Urinary bladder (tissue), 4 donors: Measurements from ENCODE around the gene PDZD2. TPM values are rescaled to one million over a fixed set of nuclear protein-coding genes. Genes with fewer than 3 reads are reported as not detected.

Experiments used
- DNase-seq: peaks from one replicate; pipeline ENCODE4 v3.0.0-alpha.2; 2015; ENCODE audit errors: extremely low spot score
- H3K27ac ChIP-seq: one replicate; pipeline ENCODE4 v1.5.1; 2013; ENCODE audit warnings: low read depth, mild to moderate bottlenecking, moderate library complexity
- H3K36me3 ChIP-seq: one replicate; pipeline ENCODE4 v1.6.1; 2013; ENCODE audit warnings: mild to moderate bottlenecking, moderate library complexity; ENCODE audit not compliant: insufficient read depth
- H3K4me1 ChIP-seq: one replicate; pipeline ENCODE4 v1.6.1; 2013; ENCODE audit warnings: mild to moderate bottlenecking, moderate library complexity; ENCODE audit not compliant: insufficient read depth
- H3K4me3 ChIP-seq: one replicate; pipeline ENCODE4 v1.5.1; 2013; ENCODE audit warnings: low read depth, low read length
- WGBS: extraction: QIAGEN DNeasy Blood & Tissue Kit; methylation state at CpG from one replicate; pipeline ENCODE4 v1.1.7; 2013; 5-methylcytosine and 5-hydroxymethylcytosine counted together
- polyA plus RNA-seq: library from polyadenylated mRNA; stranded (reverse); fragments of 200-250 nt; gene quantifications from one replicate; pipeline ENCODE4 v1.2.3, GENCODE V29; 2013
- total RNA-seq: library from RNA; depleted of rRNA; stranded (reverse); fragments of >200 nt; gene quantifications from one replicate; pipeline ENCODE4 v1.2.3, GENCODE V29; 2014
- donor health status: healthy with polysubstance abuse.
- donor health status: healthy.

PDZD2 gene
- total and polyA plus RNA-seq, 2 donors = 4.5 to 8.1 TPM

DNA sequence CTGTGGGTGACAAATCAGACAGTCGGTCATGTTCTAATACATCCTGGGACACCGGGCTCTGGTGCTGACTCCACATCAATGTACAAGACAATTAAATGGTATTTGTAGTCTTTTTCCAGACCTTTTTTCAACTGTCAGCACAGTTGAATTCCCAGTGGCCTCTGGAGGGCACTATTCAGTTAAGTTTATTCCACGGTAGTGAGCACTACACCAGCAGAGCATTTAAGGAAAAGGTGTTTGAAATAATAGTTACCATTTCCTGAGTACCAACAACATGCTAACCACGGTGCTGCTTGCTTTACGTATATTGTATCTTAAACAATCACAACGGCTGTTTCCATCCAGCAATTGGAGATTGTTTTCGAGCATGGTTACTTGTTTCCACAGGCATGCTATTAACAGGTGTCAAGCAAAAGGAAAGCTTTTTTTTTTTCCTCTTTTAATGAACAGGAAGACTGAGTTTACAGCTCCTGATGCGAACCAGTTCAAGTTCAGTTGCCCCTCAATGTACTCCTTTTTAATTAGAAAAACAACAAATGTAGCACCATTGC is 186.7 kb downstream of the PDZD2 start:
- H3K27ac ChIP-seq = no peak overlapping the region
- no peaks in the 10 kb centered on the region for H3K4me1 ChIP-seq
- no peak overlapping the region for H3K4me3 ChIP-seq
- WGBS = 24% methylated on average over 8 of the region's 8 CpGs
- no peaks in the 10 kb centered on the region for H3K36me3 ChIP-seq
- no peak for DNase-seq

GRCh38 chr5:31827867-31828266 is 188.9 kb downstream of the PDZD2 start:
- no peak overlapping the region for H3K4me3 ChIP-seq
- 99% methylated on average over 1 of the region's 1 CpG for WGBS
- no peak for DNase-seq
- H3K36me3 ChIP-seq = no peaks in the 10 kb centered on the region
- H3K4me1 ChIP-seq = no peaks in the 10 kb centered on the region
- H3K27ac ChIP-seq = no peak overlapping the region

DNA sequence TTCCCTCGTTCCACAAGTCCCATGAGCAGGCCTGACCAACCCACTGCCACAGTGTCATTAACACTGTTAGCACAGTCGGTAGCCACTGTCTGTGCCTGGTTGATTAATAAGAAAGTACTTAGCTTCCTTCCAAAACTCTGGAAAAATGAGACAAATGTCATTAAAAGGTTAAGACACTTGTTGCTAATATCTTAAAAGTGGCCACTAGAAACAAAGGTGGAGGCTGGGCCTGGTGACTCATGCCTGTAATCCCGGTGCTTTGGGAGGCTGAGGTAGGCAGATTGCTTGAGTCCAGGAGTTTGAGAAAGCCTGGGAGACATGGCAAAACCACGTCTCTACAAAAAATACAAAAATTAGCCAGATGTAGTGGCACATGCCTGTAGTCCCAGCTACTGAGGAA is 194.0 kb downstream of the PDZD2 start:
- Histone ChIP-seq H3K36me3 (no peaks in the 10 kb centered on the region), H3K4me3 (no peak overlapping the region), H3K4me1 (no peaks in the 10 kb centered on the region), H3K27ac (no peak overlapping the region)
- no peak for DNase-seq
- 70% methylated on average over 4 of the region's 4 CpGs for WGBS

DNA sequence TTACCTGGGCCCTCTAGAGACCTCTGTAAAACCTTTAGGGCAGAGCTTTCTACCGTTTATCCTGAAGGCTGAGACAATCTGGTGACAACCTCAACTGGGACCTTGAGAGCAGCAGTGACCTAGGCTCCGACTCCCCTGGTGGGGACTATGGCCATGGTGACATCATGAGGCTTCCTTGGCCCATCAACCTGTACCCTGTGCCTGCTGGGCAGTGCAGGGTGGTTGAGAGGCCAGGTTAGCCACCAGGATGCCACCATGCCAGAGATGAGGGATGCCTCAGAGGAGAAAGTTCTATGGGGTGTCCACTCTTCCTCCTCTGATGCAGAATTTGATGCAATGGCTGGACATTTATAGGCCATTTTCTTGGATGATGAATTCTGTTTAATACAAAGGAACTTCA is 194.8 kb downstream of the PDZD2 start:
- H3K4me3 ChIP-seq = no peak overlapping the region
- no peaks in the 10 kb centered on the region for H3K4me1 ChIP-seq
- no peaks in the 10 kb centered on the region for H3K36me3 ChIP-seq
- 87% methylated on average over 2 of the region's 2 CpGs for WGBS
- DNase-seq = no peak
- H3K27ac ChIP-seq = no peak overlapping the region

DNA sequence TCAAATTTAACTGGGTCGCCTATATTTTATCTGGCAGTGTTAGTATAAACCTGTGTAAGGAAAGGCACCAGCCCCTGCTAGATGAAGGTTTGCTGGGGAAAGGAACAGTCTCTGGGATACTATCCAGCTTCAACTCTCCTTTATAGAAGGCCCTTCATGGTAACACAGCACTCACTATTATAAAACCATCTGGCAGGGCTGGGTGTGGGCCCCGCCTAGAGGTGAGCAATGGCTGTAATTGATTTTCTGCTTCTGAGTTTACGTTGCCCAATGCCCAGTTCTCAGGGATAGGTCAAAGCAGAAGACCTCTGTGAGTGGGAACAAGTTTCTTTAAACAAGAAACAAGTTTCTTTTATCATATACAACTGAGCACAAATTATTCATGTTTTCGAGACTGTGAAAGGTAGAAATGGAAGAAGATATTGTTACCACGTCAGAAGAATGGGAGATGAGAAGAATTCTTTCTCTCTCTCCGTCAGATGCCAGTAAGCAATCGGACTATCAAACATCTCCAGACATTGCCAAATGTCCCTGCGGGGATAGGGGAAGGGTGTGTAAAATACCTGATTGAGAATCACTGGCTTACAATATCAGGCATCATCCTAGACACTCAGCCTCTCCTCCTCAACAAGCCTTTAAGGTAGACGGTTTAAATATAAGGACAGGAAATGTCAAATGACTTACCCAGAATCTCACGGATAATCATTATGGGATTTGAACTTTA is 205.9 kb downstream of the PDZD2 start:
- 73% methylated on average over 10 of the region's 10 CpGs for WGBS
- no peak for DNase-seq

DNA sequence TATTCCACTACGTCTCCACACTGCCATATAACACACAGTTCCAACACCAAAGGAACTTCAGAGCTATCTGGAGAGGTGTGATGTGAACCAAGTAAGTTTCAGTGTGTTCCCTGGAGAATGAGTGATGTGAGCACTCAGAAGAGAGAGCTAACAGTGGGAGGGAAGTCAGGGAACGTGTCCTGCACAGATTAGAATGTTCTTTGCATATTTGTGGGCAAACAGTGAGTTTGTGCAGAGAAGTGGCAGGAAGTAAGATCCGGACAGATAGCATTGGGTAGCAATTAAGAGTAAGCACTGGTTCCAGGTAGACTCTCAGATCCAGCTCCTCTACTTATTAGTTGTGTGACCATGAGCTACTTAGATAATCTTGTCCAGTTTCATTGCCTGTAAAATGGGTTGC is 206.4 kb downstream of the PDZD2 start:
- WGBS = 60% methylated on average over 3 of the region's 3 CpGs
- no peak for DNase-seq
- no peak overlapping the region for H3K27ac ChIP-seq
- H3K4me1 ChIP-seq = no peaks in the 10 kb centered on the region
- H3K4me3 ChIP-seq = no peak overlapping the region
- H3K36me3 ChIP-seq = no peaks in the 10 kb centered on the region

More for the DNA sequence above, 205.9 kb downstream of the PDZD2 start:
- Histone ChIP-seq H3K4me1 (no peaks in the 10 kb centered on the region), H3K36me3 (no peaks in the 10 kb centered on the region), H3K27ac (no peak overlapping the region), H3K4me3 (no peak overlapping the region)

- whole genome bisulfite sequencing = 38% methylated on average over 1 of the region's 1 CpG
- DNase-seq = no peak
- Histone ChIP-seq H3K36me3 (no peaks in the 10 kb centered on the region), H3K4me1 (no peaks in the 10 kb centered on the region), H3K4me3 (no peak overlapping the region), H3K27ac (no peak overlapping the region)
These were observed 208.0 kb downstream of the PDZD2 start for GRCh38 chr5:31846934-31847333.

GRCh38 chr5:31847354-31847753 is 208.4 kb downstream of the PDZD2 start:
- Histone ChIP-seq H3K27ac (no peak overlapping the region), H3K4me1 (no peaks in the 10 kb centered on the region), H3K4me3 (no peak overlapping the region), H3K36me3 (no peaks in the 10 kb centered on the region)
- DNase-seq = no peak
- WGBS = 85% methylated on average over 7 of the region's 7 CpGs

DNA sequence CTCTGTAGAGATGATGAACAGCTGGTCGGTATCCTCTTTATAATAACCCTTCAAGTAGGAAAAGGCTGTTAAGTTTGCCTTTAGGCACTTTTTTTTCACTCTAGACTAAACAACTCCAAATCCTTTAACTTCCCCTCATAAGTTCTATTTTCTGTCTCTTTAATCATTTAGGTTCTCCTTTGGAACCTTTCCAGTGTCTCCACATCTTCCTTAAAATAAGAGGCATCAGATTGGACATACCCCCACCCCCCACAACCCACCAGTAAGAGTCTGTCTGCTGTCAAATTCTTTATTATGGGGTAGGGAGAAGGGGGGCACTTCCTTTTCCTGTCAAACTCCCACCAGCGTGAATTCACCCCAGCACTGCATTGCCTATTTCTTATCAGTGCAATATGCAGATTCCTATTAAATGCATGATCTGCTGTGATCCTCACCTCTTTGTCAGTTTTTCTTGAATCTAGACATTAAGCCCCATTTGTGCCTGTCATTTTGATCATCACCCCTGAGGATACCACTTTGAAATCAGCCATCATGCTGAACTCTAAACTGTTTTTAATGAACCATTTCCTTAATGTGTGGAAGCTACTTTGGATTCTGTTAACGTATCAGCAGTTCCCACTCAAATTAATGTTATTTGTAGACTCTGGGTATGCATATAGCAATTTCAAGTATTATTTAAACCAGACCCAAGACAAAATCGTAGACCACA is 212.2 kb downstream of the PDZD2 start:
- Histone ChIP-seq H3K27ac (no peak overlapping the region), H3K4me3 (no peak overlapping the region), H3K4me1 (no peaks in the 10 kb centered on the region), H3K36me3 (no peaks in the 10 kb centered on the region)
- DNase-seq = no peak
- WGBS = 42% methylated on average over 4 of the region's 4 CpGs

GRCh38 chr5:31853398-31854135 is 214.6 kb downstream of the PDZD2 start:
- no peak overlapping the region for H3K4me3 ChIP-seq
- no peaks in the 10 kb centered on the region for H3K36me3 ChIP-seq
- no peaks in the 10 kb centered on the region for H3K4me1 ChIP-seq
- 59% methylated on average over 8 of the region's 8 CpGs for WGBS
- DNase-seq = no peak
- H3K27ac ChIP-seq = no peak overlapping the region

GRCh38 chr5:31854181-31855133 is 215.5 kb downstream of the PDZD2 start:
- H3K4me1 ChIP-seq = no peaks in the 10 kb centered on the region
- WGBS = 4% methylated on average over 49 of the region's 49 CpGs
- DNase-seq = peak; percentile 32
- no peaks in the 10 kb centered on the region for H3K36me3 ChIP-seq
- H3K4me3 ChIP-seq = peak overlapping the region; percentile 48
- no peak overlapping the region for H3K27ac ChIP-seq

DNA sequence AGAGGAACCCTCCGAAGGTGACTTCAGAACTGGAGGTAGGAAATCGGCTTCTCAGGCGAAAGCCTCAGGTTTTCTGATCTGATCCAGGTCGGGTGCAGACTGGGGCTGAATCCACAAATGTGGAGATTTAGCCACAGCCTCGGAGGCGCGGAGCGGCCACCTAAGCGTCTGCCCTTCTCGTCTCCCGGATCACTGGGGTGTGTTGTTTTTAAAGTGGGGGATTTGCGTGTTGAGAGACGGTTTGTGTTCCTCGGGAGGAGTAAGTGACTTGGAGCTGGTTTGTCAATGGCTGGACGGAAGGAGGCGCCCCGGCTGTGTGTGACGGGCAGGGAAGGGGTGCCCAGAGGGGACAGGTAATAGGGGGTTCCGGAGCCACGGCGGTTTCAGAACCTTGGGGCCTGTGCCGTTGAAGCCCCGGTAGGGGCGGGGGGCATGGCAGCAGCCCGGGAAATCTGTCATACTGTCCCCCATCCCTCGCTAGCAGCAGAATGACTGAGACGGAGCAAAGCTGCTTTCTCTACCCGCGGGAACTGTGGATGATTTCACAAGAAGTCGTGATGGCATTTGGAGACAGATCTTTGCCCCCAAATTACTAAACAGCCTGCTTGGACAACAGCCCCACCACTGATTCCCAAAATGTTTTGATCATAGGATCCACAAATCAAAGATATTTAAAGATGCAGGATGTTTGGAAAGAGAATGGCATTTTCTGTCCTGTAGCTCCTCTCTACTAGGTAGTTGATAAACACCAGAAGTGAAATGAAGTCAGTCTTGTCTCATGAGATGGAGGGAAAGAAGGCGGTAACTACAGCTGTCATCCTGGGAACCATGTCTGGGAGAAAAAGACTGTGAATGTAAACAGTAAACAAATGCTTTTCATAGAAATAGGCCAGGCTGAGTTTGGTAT is 216.5 kb downstream of the PDZD2 start:
- Histone ChIP-seq H3K27ac (no peak overlapping the region), H3K4me3 (peak overlapping the region; percentile 48), H3K36me3 (no peaks in the 10 kb centered on the region), H3K4me1 (no peaks in the 10 kb centered on the region)
- DNase-seq = no peak
- 6% methylated on average over 31 of the region's 31 CpGs for WGBS
